MM.1S (cell line): ENCODE results near the gene CLIC4.

Source experiments
- DNase-seq: peaks from one replicate; pipeline ENCODE4 v3.0.0-alpha.2; 2015
- H2AFZ ChIP-seq: fragments of 300-600 bp; sonication (generic); 2 replicates; pipeline ENCODE4 v1.6.0; 2016; ENCODE audit warnings: antibody characterized with exemption, low read length
- H3F3A ChIP-seq: fragments of 300-600 bp; sonication (generic); 2 replicates; pipeline ENCODE4 v1.6.1; 2016; ENCODE audit warnings: mild to moderate bottlenecking, antibody characterized with exemption, low read length, moderate library complexity, mixed read lengths; ENCODE audit not compliant: insufficient read depth
- H3K27ac ChIP-seq: fragments of 300-600 bp; sonication (generic); 2 replicates; pipeline ENCODE4 v1.5.1; 2016; ENCODE audit warnings: mild to moderate bottlenecking, low read length
- H3K27me3 ChIP-seq: fragments of 300-600 bp; sonication (generic); replicated peaks from 2 replicates; pipeline ENCODE4 v1.6.0; 2016; ENCODE audit warnings: low read length; ENCODE audit not compliant: insufficient read depth
- H3K36me3 ChIP-seq: fragments of 300-600 bp; sonication (generic); replicated peaks from 2 replicates; pipeline ENCODE4 v1.6.1; 2016; ENCODE audit warnings: mild to moderate bottlenecking, low read length, mixed read lengths; ENCODE audit not compliant: insufficient read depth
- H3K4me1 ChIP-seq: fragments of 300-600 bp; sonication (generic); 2 replicates; pipeline ENCODE4 v1.6.1; 2016; ENCODE audit warnings: low read length, mixed read lengths
- H3K4me2 ChIP-seq: fragments of 300-600 bp; sonication (generic); 2 replicates; pipeline ENCODE4 v1.6.0; 2016; ENCODE audit warnings: low read depth, low read length
- H3K4me3 ChIP-seq: fragments of 300-600 bp; sonication (generic); 2 replicates; pipeline ENCODE4 v1.5.1; 2016; ENCODE audit warnings: low read length, mixed read lengths
- H3K79me2 ChIP-seq: fragments of 300-600 bp; sonication (generic); 2 replicates; pipeline ENCODE4 v1.6.1; 2016; ENCODE audit warnings: mixed run types, low read length, mixed read lengths
- H3K9ac ChIP-seq: fragments of 300-600 bp; sonication (generic); 2 replicates; pipeline ENCODE4 v1.6.1; 2016; ENCODE audit warnings: low read length, mixed read lengths
- H3K9me2 ChIP-seq: fragments of 300-600 bp; sonication (generic); replicated peaks from 2 replicates; pipeline ENCODE4 v1.6.1; 2016; ENCODE audit warnings: mild to moderate bottlenecking, low read length, mixed read lengths; ENCODE audit not compliant: insufficient read depth
- H3K9me3 ChIP-seq: fragments of 300-600 bp; sonication (generic); replicated peaks from 2 replicates; pipeline ENCODE4 v1.6.1; 2016; ENCODE audit warnings: mild to moderate bottlenecking, low read length, mixed read lengths; ENCODE audit not compliant: insufficient read depth
- H4K20me1 ChIP-seq: fragments of 300-600 bp; sonication (generic); 2 replicates; pipeline ENCODE4 v1.6.1; 2016; ENCODE audit warnings: mild to moderate bottlenecking, low read length, moderate library complexity, mixed read lengths; ENCODE audit not compliant: insufficient read depth
- EZH2 ChIP-seq: fragments of 300-600 bp; sonication (generic); optimal IDR thresholded peaks from 2 replicates; pipeline ENCODE3; 2017; ENCODE audit warnings: low read depth, mild to moderate bottlenecking, antibody characterized with exemption, low read length, mixed read lengths
- EZH2phosphoT487 ChIP-seq: fragments of 300-600 bp; sonication (generic); IDR thresholded peaks from 2 replicates; pipeline ENCODE4 v1.6.1; 2018; ENCODE audit warnings: antibody characterized with exemption, low read length
- TF ChIP-seq, protein P1 (sequence below): fragments of 300-600 bp; sonication (generic); IDR thresholded peaks from 2 replicates; pipeline ENCODE4 v1.5.1; 2016; ENCODE audit warnings: antibody characterized with exemption, low read length, mixed read lengths

CLIC4 gene

DNA sequence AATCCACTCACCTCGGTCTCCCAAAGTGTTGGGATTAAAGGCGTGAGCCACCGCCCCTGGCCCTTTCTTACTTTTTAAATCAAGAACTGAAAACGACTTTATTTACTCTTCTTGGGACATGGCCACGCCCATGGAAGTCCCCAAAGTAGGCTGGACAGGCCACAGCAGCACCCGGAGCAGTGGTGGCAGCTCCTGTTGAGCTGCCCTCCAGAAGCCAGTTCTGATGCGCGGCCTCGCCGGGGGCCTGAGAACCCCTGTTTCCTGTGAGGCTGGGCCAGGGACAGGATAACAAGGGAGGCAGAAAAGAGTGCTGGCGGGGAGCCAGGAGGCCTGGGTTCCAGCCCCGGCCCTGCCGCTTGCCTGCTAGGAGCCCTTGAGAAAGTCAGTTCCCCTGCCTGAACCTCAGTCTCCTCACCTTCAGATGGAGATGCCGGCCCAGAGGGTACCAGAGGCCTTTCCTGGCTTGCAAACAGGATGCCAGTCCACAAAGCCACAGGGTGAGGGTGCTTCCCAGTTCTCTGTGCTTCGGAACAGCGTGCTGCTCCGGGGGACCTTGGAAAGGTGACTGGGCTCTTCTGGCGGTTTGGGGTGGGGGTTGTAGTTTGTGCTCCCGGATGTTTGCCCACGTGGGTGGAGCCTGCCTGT lies 125.4 kb downstream of the CLIC4 start:
- H4K20me1 ChIP-seq = no peaks in the 10 kb centered on the region
- H3K79me2 ChIP-seq = no peaks in the 10 kb centered on the region
- TF ChIP-seq, protein P1, sequence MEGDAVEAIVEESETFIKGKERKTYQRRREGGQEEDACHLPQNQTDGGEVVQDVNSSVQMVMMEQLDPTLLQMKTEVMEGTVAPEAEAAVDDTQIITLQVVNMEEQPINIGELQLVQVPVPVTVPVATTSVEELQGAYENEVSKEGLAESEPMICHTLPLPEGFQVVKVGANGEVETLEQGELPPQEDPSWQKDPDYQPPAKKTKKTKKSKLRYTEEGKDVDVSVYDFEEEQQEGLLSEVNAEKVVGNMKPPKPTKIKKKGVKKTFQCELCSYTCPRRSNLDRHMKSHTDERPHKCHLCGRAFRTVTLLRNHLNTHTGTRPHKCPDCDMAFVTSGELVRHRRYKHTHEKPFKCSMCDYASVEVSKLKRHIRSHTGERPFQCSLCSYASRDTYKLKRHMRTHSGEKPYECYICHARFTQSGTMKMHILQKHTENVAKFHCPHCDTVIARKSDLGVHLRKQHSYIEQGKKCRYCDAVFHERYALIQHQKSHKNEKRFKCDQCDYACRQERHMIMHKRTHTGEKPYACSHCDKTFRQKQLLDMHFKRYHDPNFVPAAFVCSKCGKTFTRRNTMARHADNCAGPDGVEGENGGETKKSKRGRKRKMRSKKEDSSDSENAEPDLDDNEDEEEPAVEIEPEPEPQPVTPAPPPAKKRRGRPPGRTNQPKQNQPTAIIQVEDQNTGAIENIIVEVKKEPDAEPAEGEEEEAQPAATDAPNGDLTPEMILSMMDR = no peak
- TF ChIP-seq EZH2phosphoT487 = no peak
- TF ChIP-seq EZH2 = no peak
- H3F3A ChIP-seq = no peaks in the 10 kb centered on the region
- H3K36me3 ChIP-seq = no peaks in the 10 kb centered on the region
- H3K4me3 ChIP-seq = no peak overlapping the region
- H3K4me2 ChIP-seq = no peak overlapping the region
- no peaks in the 10 kb centered on the region for H3K4me1 ChIP-seq
- no peak overlapping the region for H2AFZ ChIP-seq
- H3K27me3 ChIP-seq = no peaks in the 10 kb centered on the region
- H3K27ac ChIP-seq = no peak overlapping the region
- H3K9ac ChIP-seq = no peak overlapping the region
- H3K9me3 ChIP-seq = no peaks in the 10 kb centered on the region
- DNase-seq = no peak
- H3K9me2 ChIP-seq = no peaks in the 10 kb centered on the region

DNA sequence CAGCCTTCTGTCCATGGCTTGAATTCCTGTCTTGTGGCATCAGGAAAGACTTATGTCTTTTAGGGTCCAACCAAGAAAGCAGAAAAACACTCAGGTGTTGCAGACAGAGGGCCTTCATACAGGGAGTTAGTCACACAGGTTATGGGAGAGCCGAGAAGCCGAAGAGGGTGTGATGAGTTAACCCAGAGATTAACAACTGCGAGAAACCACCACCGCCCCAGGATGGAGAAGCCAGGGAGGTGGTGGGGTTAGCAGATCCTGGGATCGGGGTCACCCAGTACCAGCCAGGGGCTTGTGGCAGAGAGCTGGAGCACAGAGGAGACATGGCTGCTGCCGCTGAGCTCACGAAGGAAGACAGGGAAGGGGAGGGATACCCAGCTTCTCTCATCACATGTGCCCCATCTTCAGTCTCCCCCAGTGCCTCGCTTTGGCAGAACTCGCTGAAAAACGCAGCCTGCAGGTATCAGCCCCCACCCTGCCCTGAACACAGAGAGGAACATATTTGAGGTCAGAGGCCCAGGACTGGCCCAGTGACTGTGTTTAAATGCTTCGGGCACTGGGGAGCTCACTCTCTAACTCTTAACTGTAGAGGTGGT lies 126.2 kb downstream of the CLIC4 start:
- Histone ChIP-seq H2AFZ (no peak overlapping the region), H3K4me1 (no peaks in the 10 kb centered on the region), H3K9me2 (no peaks in the 10 kb centered on the region), H3K36me3 (no peaks in the 10 kb centered on the region), H3K79me2 (no peaks in the 10 kb centered on the region), H3K4me2 (no peak overlapping the region), H3K9me3 (no peaks in the 10 kb centered on the region), H3F3A (no peaks in the 10 kb centered on the region), H4K20me1 (no peaks in the 10 kb centered on the region), H3K27ac (no peak overlapping the region), H3K27me3 (no peaks in the 10 kb centered on the region), H3K4me3 (no peak overlapping the region), H3K9ac (no peak overlapping the region)
- no peak for DNase-seq
- TF ChIP-seq, protein P1 = no peak
- TF ChIP-seq EZH2 = no peak
- TF ChIP-seq EZH2phosphoT487 = no peak

GRCh38 chr1:24872061-24872850 lies 127.0 kb downstream of the CLIC4 start:
- Histone ChIP-seq H3K9me3 (no peaks in the 10 kb centered on the region), H3K36me3 (no peaks in the 10 kb centered on the region), H3K4me2 (no peak overlapping the region), H3K27ac (no peak overlapping the region), H3K9me2 (no peaks in the 10 kb centered on the region), H2AFZ (no peak overlapping the region), H3K4me3 (no peak overlapping the region), H3K9ac (no peak overlapping the region), H3K79me2 (no peaks in the 10 kb centered on the region), H3K27me3 (no peaks in the 10 kb centered on the region), H3K4me1 (no peaks in the 10 kb centered on the region), H3F3A (no peaks in the 10 kb centered on the region), H4K20me1 (no peaks in the 10 kb centered on the region)
- TF ChIP-seq EZH2 = no peak
- DNase-seq = no peak
